ENCODE results near the gene MLYCD.

MLYCD gene

GRCh38 chr16:83973581-83974385 is 74.9 kb downstream of the MLYCD start:
- ChIA-PET CTCF (no interaction called here), POLR2A (no interaction called here)
- TF ChIP-seq CTCF (IDR thresholded peaks at IDR 0.05; ENCODE audit: control extremely low read depth, extremely low read depth, low read depth, missing control alignments) = no peak

GRCh38 chr16:83974475-83974874 is 75.6 kb downstream of the MLYCD start:
- ChIA-PET POLR2A (no interaction called here), CTCF (no interaction called here)
- DNase-seq (ENCODE audit: extremely low spot score) = no peak
- TF ChIP-seq CTCF (IDR thresholded peaks at IDR 0.05; ENCODE audit: control extremely low read depth, extremely low read depth, low read depth, missing control alignments) = no peak

More at GRCh38 chr16:83973581-83974385, 74.9 kb downstream of the MLYCD start:
- no peak for DNase-seq (ENCODE audit: extremely low spot score)

GRCh38 chr16:83975590-83976260 is 76.8 kb downstream of the MLYCD start:
- TF ChIP-seq CTCF (IDR thresholded peaks at IDR 0.05; ENCODE audit: control extremely low read depth, extremely low read depth, low read depth, missing control alignments) = no peak
- no peak for DNase-seq (ENCODE audit: extremely low spot score)
- ChIA-PET POLR2A (no interaction called here), CTCF (interaction anchor here (1.2 kb wide), 1 partner anchor 19 kb away, joined by 4 read pairs; no protein-coding TSS in a partner anchor)

Measured in GM10248 (cell line).